HCT116 (cell line): ENCODE data around the gene PSMG3. TPM values are rescaled to one million over a fixed set of nuclear protein-coding genes. Genes with fewer than 3 reads are reported as not detected.
A peak's percentile ranks its signal among the peaks of the same experiment; 100 is the strongest.

Source experiments
- ATAC-seq: fragments of 200-7000 bp; cut with Tn5 transposase; 2 replicates; pipeline ENCODE4 v1.9.1; 2020; ENCODE audit warnings: mild to moderate bottlenecking, moderate library complexity
- BruUV-seq: library from RNA; stranded (reverse); fragments of 400-500 nt; replicated peaks from 2 replicates; lab custom pipeline; 2021; lab: Mats Ljungman, UMichigan
- CTCF ChIA-PET: fragments of 300-600 bp; sonication (Branson Sonifier 250); formaldehyde crosslinking; loops from one replicate; lab custom pipeline; 2021; ENCODE audit warnings: antibody characterized with exemption; lab: Charles Lee
- POLR2A ChIA-PET: fragments of 300-600, 350-600 bp; sonication (Branson Sonifier 250); formaldehyde crosslinking; loops from one replicate; lab custom pipeline; 2021; ENCODE audit warnings: antibody characterized with exemption; lab: Charles Lee
- RAD21 ChIA-PET, 2 experiments: fragments of 300-600 bp; sonication (Branson Sonifier 250); formaldehyde crosslinking; loops; one replicate each; lab custom pipeline; 2023; ENCODE audit warnings: low total read pairs in 2 of 2; ENCODE audit not compliant: uncharacterized antibody in 2 of 2, unreplicated experiment in 2 of 2, low non-redundant PET in 1 of 2; lab: Charles Lee
- DNase-seq: peaks from one replicate; pipeline ENCODE4 v3.0.0-alpha.2; 2010; ENCODE audit warnings: low read depth, low spot score
- H2AFZ ChIP-seq: fragments of 200-600 bp; shearing (Covaris generic), sonication (generic); 2 replicates; pipeline ENCODE4 v1.6.1; 2017; ENCODE audit warnings: low read depth, mixed run types, mixed read lengths, antibody characterized with exemption, low read length; ENCODE audit not compliant: poor library complexity, severe bottlenecking
- H3K27ac ChIP-seq: 2 replicates; pipeline ENCODE4 v1.5.1; 2012; ENCODE audit warnings: low read depth, low read length
- H3K27me3 ChIP-seq: fragments of 200-600 bp; sonication (generic); 2 replicates; pipeline ENCODE4 v1.6.1; 2016; ENCODE audit warnings: mixed run types, low read length, mixed read lengths; ENCODE audit not compliant: insufficient read depth
- H3K36me3 ChIP-seq, 2 experiments: fragments of 200-500 bp in 1 of 2; fragments of 200-600 bp in 1 of 2; sonication (Bioruptor generic) in 1 of 2; sonication (generic) in 1 of 2; 2 replicates each; pipeline versions ENCODE4 v1.5.1 to v1.6.1; 2014 to 2016; ENCODE audit warnings: low read length in 2 of 2, inconsistent platforms in 1 of 2, mixed read lengths in 1 of 2, mixed run types in 1 of 2; ENCODE audit not compliant: insufficient read depth in 2 of 2, control insufficient read depth in 1 of 2
- H3K4me1 ChIP-seq, 2 experiments: fragments of 200-600 bp in 1 of 2; sonication (generic) in 1 of 2; 2 replicates each; pipeline versions ENCODE4 v1.5.1 to v1.6.1; 2012 to 2017; ENCODE audit warnings: low read length in 2 of 2, inconsistent platforms in 1 of 2, mild to moderate bottlenecking in 1 of 2, mixed read lengths in 1 of 2, mixed run types in 1 of 2, moderate library complexity in 1 of 2; ENCODE audit not compliant: insufficient read depth in 2 of 2, control insufficient read depth in 1 of 2
- H3K4me2 ChIP-seq: fragments of 200-600 bp; sonication (generic); 2 replicates; pipeline ENCODE4 v1.6.1; 2017; ENCODE audit warnings: mixed run types, low read length, mixed read lengths
- H3K4me3 ChIP-seq, 2 experiments: fragments of 200-600 bp in 1 of 2; sonication (generic) in 1 of 2; replicated peaks in 1 of 2; 2 replicates each; pipeline ENCODE4 v1.5.1; 2011 to 2016; ENCODE audit warnings: low read length in 2 of 2, control low read depth in 1 of 2, low read depth in 1 of 2, mild to moderate bottlenecking in 1 of 2, mixed read lengths in 1 of 2, mixed run types in 1 of 2
- H3K79me2 ChIP-seq: fragments of 200-600 bp; sonication (generic); 2 replicates; pipeline ENCODE4 v1.6.1; 2017; ENCODE audit warnings: mild to moderate bottlenecking, mixed run types, low read length, moderate library complexity, mixed read lengths; ENCODE audit not compliant: insufficient read depth
- H3K9ac ChIP-seq: fragments of 200-600 bp; sonication (generic); 2 replicates; pipeline ENCODE4 v1.6.1; 2016; ENCODE audit warnings: low read length, mixed read lengths
- H3K9me2 ChIP-seq: fragments of 200-600 bp; sonication (generic), shearing (Covaris generic); 2 replicates; pipeline ENCODE4 v1.6.1; 2017; ENCODE audit warnings: mixed run types, mild to moderate bottlenecking, moderate library complexity; ENCODE audit not compliant: insufficient read depth
- H3K9me3 ChIP-seq, 2 experiments: fragments of 200-500 bp in 1 of 2; fragments of 200-600 bp in 1 of 2; sonication (Bioruptor generic) in 1 of 2; sonication (generic) in 1 of 2; 2 replicates each; pipeline ENCODE4 v1.6.1; 2014 to 2017; ENCODE audit warnings: low read length in 2 of 2, mixed read lengths in 2 of 2, inconsistent platforms in 1 of 2, low read depth in 1 of 2, mild to moderate bottlenecking in 1 of 2, mixed run types in 1 of 2, moderate library complexity in 1 of 2; ENCODE audit not compliant: control insufficient read depth in 1 of 2, insufficient read depth in 1 of 2
- H4K20me1 ChIP-seq: fragments of 200-600 bp; sonication (generic), shearing (Covaris generic); 2 replicates; pipeline ENCODE4 v1.6.1; 2017; ENCODE audit warnings: mixed run types, mild to moderate bottlenecking, moderate library complexity; ENCODE audit not compliant: insufficient read depth
- CEBPB ChIP-seq: IDR thresholded peaks from 2 replicates; pipeline ENCODE4 v1.6.1; 2012; ENCODE audit warnings: low read depth
- EZH2phosphoT487 ChIP-seq: fragments of 200-600 bp; IDR thresholded peaks from 2 replicates; pipeline ENCODE4 v1.6.1; 2018; ENCODE audit warnings: antibody characterized with exemption, borderline replicate concordance
- POLR2AphosphoS5 ChIP-seq: IDR thresholded peaks from 2 replicates; pipeline ENCODE4 v1.6.1; 2011; ENCODE audit warnings: mild to moderate bottlenecking, low read depth, low read length, moderate library complexity
- RAD21 ChIP-seq: IDR thresholded peaks from 2 replicates; pipeline ENCODE4 v1.6.1; 2012; ENCODE audit warnings: low read depth, mild to moderate bottlenecking
- SP1 ChIP-seq: IDR thresholded peaks from 2 replicates; pipeline ENCODE4 v1.6.1; 2012; ENCODE audit warnings: low read depth
- TCF7L2 ChIP-seq: IDR thresholded peaks from 2 replicates; pipeline ENCODE4 v1.7.0; 2011; ENCODE audit warnings: borderline replicate concordance, inconsistent platforms; ENCODE audit not compliant: insufficient read depth, insufficient read length; ENCODE audit errors: extremely low read depth
- YY1 ChIP-seq: IDR thresholded peaks from 2 replicates; pipeline ENCODE4 v1.6.1; 2011; ENCODE audit warnings: low read length, low read depth, moderate library complexity, mild to moderate bottlenecking; ENCODE audit not compliant: insufficient replicate concordance; ENCODE audit errors: extremely low read depth
- ZNF274 ChIP-seq: fragments of 200-500 bp; sonication (Bioruptor generic); IDR thresholded peaks from 2 replicates; pipeline ENCODE4 v1.6.1; 2014; ENCODE audit warnings: mild to moderate bottlenecking, low read depth, low read length, inconsistent platforms
- intact Hi-C: fragments of 100-400 bp; cut with micrococcal nuclease; formaldehyde crosslinking; loops from 2 replicates; pipeline ENCODE4 v1.10.0; 2022
- total RNA-seq: library from RNA; stranded (reverse); gene quantifications from one replicate; pipeline ENCODE4 v1.2.1, GENCODE V29; 2021; ENCODE audit not compliant: unreplicated experiment
- TF ChIP-seq, protein P1 (sequence below): IDR thresholded peaks from 2 replicates; pipeline ENCODE4 v1.6.1; 2012

Gene PSMG3
- total RNA-seq, 1 experiment from 2014 or later: 60.9 TPM

DNA sequence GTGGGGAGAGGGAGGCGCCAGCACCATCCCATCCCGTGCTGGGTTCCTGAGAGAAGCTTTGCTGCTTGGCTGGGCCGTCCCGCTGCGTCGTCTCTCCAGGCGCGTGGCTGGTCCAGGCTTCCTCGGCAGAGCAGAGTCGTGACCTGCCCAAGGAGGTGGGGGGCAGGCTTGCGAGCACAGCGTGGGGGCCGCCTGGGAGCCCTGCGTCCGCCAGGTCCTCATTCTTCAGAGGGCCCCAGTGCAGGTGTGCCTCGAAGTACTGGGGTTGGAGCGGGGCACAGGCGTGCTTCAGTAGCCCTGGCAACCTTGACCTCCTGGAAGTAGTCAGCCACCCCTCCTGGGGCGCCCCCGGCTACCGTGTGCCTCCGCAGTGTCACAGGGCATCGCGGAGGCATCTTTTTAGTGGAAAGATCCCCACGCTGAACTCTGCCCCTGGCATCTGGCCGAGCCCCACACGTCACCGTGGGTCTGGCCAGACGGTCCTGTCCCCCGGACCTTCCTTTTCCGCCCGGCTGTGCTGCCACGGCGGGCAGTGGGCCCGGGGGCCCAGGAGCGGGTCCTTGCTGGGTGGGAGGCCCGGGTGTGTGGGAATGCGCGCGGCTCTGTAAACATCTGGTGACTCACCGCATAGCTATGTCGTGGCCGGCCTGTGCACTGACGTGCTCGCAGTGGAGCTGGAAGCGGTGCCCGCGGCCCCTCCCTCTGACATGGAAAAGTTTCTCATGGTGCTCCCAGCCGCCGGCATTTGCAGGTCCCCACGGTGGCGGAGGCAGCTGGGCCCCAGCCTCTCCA, 32.9 kb downstream of the PSMG3 start:
- BruUV-seq: no TSS peak
- ChIA-PET CTCF (interaction anchor here (1.4 kb wide), 1 partner anchor 19 kb away, joined by 10 read pairs; the partner anchor contains the start of gene TMEM184A), RAD21 (interaction anchor here in 1 of 2 experiments (0.7 kb wide), 1 partner anchor 19 kb away, joined by 3 read pairs; the partner anchor contains the start of gene TMEM184A), POLR2A (interaction anchor here (0.8 kb wide), 2 partner anchors 19 to 30 kb away, joined by 3 to 5 read pairs; partner anchors contain the start of gene TMEM184A)
- Histone ChIP-seq H4K20me1 (no peaks in the 10 kb centered on the region; the same call in 1 of the 2 replicates), H2AFZ (no peak overlapping the region), H3K9me2 (no peaks in the 10 kb centered on the region), H3K4me2 (peak overlapping the region; percentile 82), H3K27ac (peak overlapping the region; percentile 83), H3K9me3 (no peaks in the 10 kb centered on the region), H3K4me1 (peaks cover 50 to 62% of the 10 kb centered on the region in 2 experiments), H3K36me3 (peaks cover 11 to 25% of the 10 kb centered on the region in 2 experiments; a peak in 3 of 4 replicates), H3K79me2 (peaks cover 81% of the 10 kb centered on the region), H3K9ac (peak overlapping the region; percentile 79), H3K4me3 (peak overlapping the region; percentile 38 to 49), H3K27me3 (no peaks in the 10 kb centered on the region)
- DNase-seq: peak; percentile 81
- intact Hi-C loops: loop anchor here (1.0 kb wide), 2 partner anchors 19 to 33 kb away; partner anchors contain the start of genes INTS1 and TMEM184A
- peak; percentile 64 for TF ChIP-seq TCF7L2
- no peak for TF ChIP-seq SP1
- TF ChIP-seq, protein P1, sequence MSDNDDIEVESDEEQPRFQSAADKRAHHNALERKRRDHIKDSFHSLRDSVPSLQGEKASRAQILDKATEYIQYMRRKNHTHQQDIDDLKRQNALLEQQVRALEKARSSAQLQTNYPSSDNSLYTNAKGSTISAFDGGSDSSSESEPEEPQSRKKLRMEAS: no peak
- no peak for TF ChIP-seq CEBPB
- no peak for TF ChIP-seq RAD21
- TF ChIP-seq YY1: no peak
- TF ChIP-seq POLR2AphosphoS5: peak; percentile 24; the same call in 1 of the 2 replicates
- TF ChIP-seq EZH2phosphoT487: no peak
- no peak for TF ChIP-seq ZNF274
- peak; percentile 84 for ATAC-seq
